Upper lobe of left lung (tissue), 4 donors: Measurements from ENCODE around the gene UCHL5.

Source experiments
- POLR2A ChIP-seq, 4 donors: fragments of 450-650 bp; IDR thresholded peaks; one replicate each; pipeline ENCODE4 v1.5.1; 2016 to 2017; ENCODE audit warnings: antibody characterized with exemption in 4 of 4, mild to moderate bottlenecking in 2 of 4
- TF ChIP-seq, protein P1 (sequence below), 6 experiments: fragments of 450-650 bp in 4 of 6; fragments of 200-600 bp in 2 of 6; sonication (generic) in 2 of 6; IDR thresholded peaks; one replicate each; pipeline ENCODE4 v1.5.1; 2016 to 2019; ENCODE audit warnings: antibody characterized with exemption in 6 of 6

DNA sequence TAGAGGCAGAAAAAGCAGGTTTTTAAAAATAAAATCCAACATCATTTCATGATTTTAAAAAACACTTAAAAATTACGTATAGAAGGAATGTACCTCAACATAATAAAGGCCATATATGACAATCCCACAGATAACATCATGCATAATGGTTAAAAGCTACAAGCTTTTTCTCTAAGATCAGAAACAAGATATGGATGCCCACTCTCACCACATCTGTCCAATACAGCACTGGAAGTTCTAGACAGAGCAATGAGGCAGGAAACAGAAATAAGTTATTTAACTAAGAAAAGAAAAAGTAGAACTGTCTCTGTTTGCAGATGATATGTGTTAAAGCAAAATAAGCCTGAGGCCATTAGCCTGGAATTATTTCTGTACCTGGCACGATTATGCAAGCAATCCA lies 96.3 kb downstream of the UCHL5 start:
- no peak for TF ChIP-seq POLR2A (IDR thresholded peaks at IDR 0.05)
- TF ChIP-seq, protein P1, sequence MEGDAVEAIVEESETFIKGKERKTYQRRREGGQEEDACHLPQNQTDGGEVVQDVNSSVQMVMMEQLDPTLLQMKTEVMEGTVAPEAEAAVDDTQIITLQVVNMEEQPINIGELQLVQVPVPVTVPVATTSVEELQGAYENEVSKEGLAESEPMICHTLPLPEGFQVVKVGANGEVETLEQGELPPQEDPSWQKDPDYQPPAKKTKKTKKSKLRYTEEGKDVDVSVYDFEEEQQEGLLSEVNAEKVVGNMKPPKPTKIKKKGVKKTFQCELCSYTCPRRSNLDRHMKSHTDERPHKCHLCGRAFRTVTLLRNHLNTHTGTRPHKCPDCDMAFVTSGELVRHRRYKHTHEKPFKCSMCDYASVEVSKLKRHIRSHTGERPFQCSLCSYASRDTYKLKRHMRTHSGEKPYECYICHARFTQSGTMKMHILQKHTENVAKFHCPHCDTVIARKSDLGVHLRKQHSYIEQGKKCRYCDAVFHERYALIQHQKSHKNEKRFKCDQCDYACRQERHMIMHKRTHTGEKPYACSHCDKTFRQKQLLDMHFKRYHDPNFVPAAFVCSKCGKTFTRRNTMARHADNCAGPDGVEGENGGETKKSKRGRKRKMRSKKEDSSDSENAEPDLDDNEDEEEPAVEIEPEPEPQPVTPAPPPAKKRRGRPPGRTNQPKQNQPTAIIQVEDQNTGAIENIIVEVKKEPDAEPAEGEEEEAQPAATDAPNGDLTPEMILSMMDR (IDR thresholded peaks at IDR 0.05), result no peak
